ENCODE data around the gene MT1H. TPM values are rescaled to one million over a fixed set of nuclear protein-coding genes. Genes with fewer than 3 reads are reported as not detected.

Gene MT1H
- total RNA-seq, 1 donor from 2014 or later = not detected

GRCh38 chr16:56631197-56631596 lies 38.4 kb upstream of the MT1H start:
- Histone ChIP-seq H3K9me3 (replicated peaks) (no peaks in the 10 kb centered on the region), H3K4me1 (peaks cover 40% of the 10 kb centered on the region), H3K27ac (replicated peaks) (peak overlapping the region; percentile 84), H3K27me3 (ENCODE audit: low read depth) (peaks cover 27% of the 10 kb centered on the region), H3K4me3 (peak overlapping the region; percentile 69), H3K36me3 (no peaks in the 10 kb centered on the region)
- intact Hi-C loops (cut with micrococcal nuclease) = no loop called here
- no peak for TF ChIP-seq CTCF (IDR thresholded peaks at IDR 0.05; ENCODE audit: borderline replicate concordance)
- DNase-seq = no peak

GRCh38 chr16:56631832-56632155 lies 37.8 kb upstream of the MT1H start:
- Histone ChIP-seq H3K4me1 (peaks cover 34% of the 10 kb centered on the region), H3K27me3 (ENCODE audit: low read depth) (peaks cover 33% of the 10 kb centered on the region), H3K9me3 (replicated peaks) (no peaks in the 10 kb centered on the region), H3K36me3 (no peaks in the 10 kb centered on the region), H3K27ac (replicated peaks) (peak overlapping the region; percentile 84), H3K4me3 (peak overlapping the region; percentile 69)
- no peak for DNase-seq
- TF ChIP-seq CTCF (IDR thresholded peaks at IDR 0.05; ENCODE audit: borderline replicate concordance) = no peak
- intact Hi-C loops (cut with micrococcal nuclease) = no loop called here

- H3K36me3 ChIP-seq = no peaks in the 10 kb centered on the region
- H3K9me3 ChIP-seq (replicated peaks) = no peaks in the 10 kb centered on the region
- H3K4me3 ChIP-seq = peak within 1 kb of the TSS; percentile 69
- no peak for TF ChIP-seq CTCF (IDR thresholded peaks at IDR 0.05; ENCODE audit: borderline replicate concordance)
- peaks cover 29% of the 10 kb centered on the region for H3K4me1 ChIP-seq
- DNase-seq = peak; percentile 72
- intact Hi-C loops (cut with micrococcal nuclease) = no loop called here
- H3K27me3 ChIP-seq (ENCODE audit: low read depth) = peaks cover 36% of the 10 kb centered on the region
- H3K27ac ChIP-seq (replicated peaks) = peak within 1 kb of the TSS; percentile 84
Measured at GRCh38 chr16:56632156-56632847, 37.3 kb upstream of the MT1H start, which contains the start of gene MT1M. Gene MT1M, plus strand, starts transcription at chr16:56632659. Its CDS starts 73 bp downstream, at chr16:56632732.

GRCh38 chr16:56632848-56633365 lies 36.7 kb upstream of the MT1H start:
- no peak for TF ChIP-seq CTCF (IDR thresholded peaks at IDR 0.05; ENCODE audit: borderline replicate concordance)
- intact Hi-C loops (cut with micrococcal nuclease) = no loop called here

GRCh38 chr16:56633535-56633934 lies 36.1 kb upstream of the MT1H start:
- H3K4me1 ChIP-seq = peaks cover 36% of the 10 kb centered on the region

More at GRCh38 chr16:56632848-56633365, 36.7 kb upstream of the MT1H start:
- H3K27me3 ChIP-seq (ENCODE audit: low read depth) = peaks cover 42% of the 10 kb centered on the region
- no peaks in the 10 kb centered on the region for H3K36me3 ChIP-seq
- peaks cover 30% of the 10 kb centered on the region for H3K4me1 ChIP-seq
- H3K4me3 ChIP-seq = peak overlapping the region; percentile 69
- DNase-seq = no peak
- peak overlapping the region; percentile 84 for H3K27ac ChIP-seq (replicated peaks)
- H3K9me3 ChIP-seq (replicated peaks) = no peaks in the 10 kb centered on the region

More at GRCh38 chr16:56633535-56633934, 36.1 kb upstream of the MT1H start:
- intact Hi-C loops (cut with micrococcal nuclease) = no loop called here
- TF ChIP-seq CTCF (IDR thresholded peaks at IDR 0.05; ENCODE audit: borderline replicate concordance) = no peak
- DNase-seq = no peak
- H3K36me3 ChIP-seq = no peaks in the 10 kb centered on the region
- H3K4me3 ChIP-seq = peak overlapping the region; percentile 69
- H3K9me3 ChIP-seq (replicated peaks) = no peaks in the 10 kb centered on the region
- peaks cover 48% of the 10 kb centered on the region for H3K27me3 ChIP-seq (ENCODE audit: low read depth)
- peak overlapping the region; percentile 84 for H3K27ac ChIP-seq (replicated peaks)
